K562 (cell line): ENCODE measurements around the gene SEC14L1. TPM values are rescaled to one million over a fixed set of nuclear protein-coding genes. Genes with fewer than 3 reads are reported as not detected.
"Not testable (repeated sequence)": the region's sequence is repeated elsewhere in the genome, so short reads cannot be mapped to it uniquely, and the experiment has no call there.

Source experiments
- ATAC-seq: fragments of 200-7000 bp; cut with Tn5 transposase; 3 replicates; pipeline ENCODE4 v1.9.1; 2020; ENCODE audit warnings: moderate library complexity
- BruUV-seq: library from RNA; stranded (reverse); fragments of 400-500 nt; replicated peaks from 2 replicates; lab custom pipeline; 2021; lab: Mats Ljungman, UMichigan
- CTCF ChIA-PET: fragments of 300-600 bp; formaldehyde crosslinking; extraction: SDS; loops from one replicate; lab custom pipeline; 2021; ENCODE audit warnings: low intra/inter-chr PET ratio; lab: Yijun Ruan, JAX
- POLR2A ChIA-PET: fragments of 300-600, 350-650 bp; sonication (Branson Sonifier 250); formaldehyde crosslinking; extraction: SDS; loops from one replicate; lab custom pipeline; 2021; ENCODE audit warnings: antibody characterized with exemption, inconsistent platforms; lab: Yijun Ruan, JAX
- DNase-seq, 4 experiments: peaks; one replicate each; pipeline versions ENCODE4 v3.0.0 to v3.0.0-alpha.2; 2011 to 2018; ENCODE audit warnings: low spot score in 3 of 4, mixed read lengths in 3 of 4; ENCODE audit errors: extremely low read depth in 1 of 4
- FAIRE-seq: peaks from 2 replicates; lab custom pipeline; 2011; peaks lifted over from hg19 to GRCh38; lab: Jason Lieb, UNC
- H2AFZ ChIP-seq: 2 replicates; pipeline ENCODE4 v1.6.0; 2011; ENCODE audit warnings: low read depth, low read length, control low read depth, inconsistent platforms
- H3K27ac ChIP-seq: fragments of 200-600 bp; 3 replicates; pipeline ENCODE4 v1.8.0; 2011; ENCODE audit warnings: low read depth, mild to moderate bottlenecking, control low read depth, inconsistent platforms, low read length, moderate library complexity, mixed read lengths; ENCODE audit errors: extremely low read depth
- H3K27me3 ChIP-seq, 2 experiments: fragments of 300-600 bp in 1 of 2; 2 replicates in 1 of 2; 3 replicates in 1 of 2; pipeline versions ENCODE4 v1.6.0 to v1.8.0; 2011; ENCODE audit warnings: inconsistent platforms in 2 of 2, low read length in 2 of 2, mild to moderate bottlenecking in 1 of 2, mixed read lengths in 1 of 2, moderate library complexity in 1 of 2; ENCODE audit not compliant: control insufficient read depth in 2 of 2, insufficient read depth in 2 of 2
- H3K36me3 ChIP-seq: fragments of 300-600 bp; 3 replicates; pipeline ENCODE4 v1.8.0; 2011; ENCODE audit warnings: mild to moderate bottlenecking, low read length, inconsistent platforms; ENCODE audit not compliant: control insufficient read depth, insufficient read depth
- H3K4me1 ChIP-seq, 2 experiments: fragments of 200-600 bp in 1 of 2; replicated peaks in 1 of 2; 2 replicates in 1 of 2; 3 replicates in 1 of 2; pipeline versions ENCODE4 v1.5.1 to v1.8.0; 2011; ENCODE audit warnings: inconsistent platforms in 2 of 2, low read length in 2 of 2, mild to moderate bottlenecking in 1 of 2, mixed read lengths in 1 of 2, moderate library complexity in 1 of 2; ENCODE audit not compliant: control insufficient read depth in 2 of 2, insufficient read depth in 2 of 2
- H3K4me2 ChIP-seq: 2 replicates; pipeline ENCODE4 v1.6.1; 2011; ENCODE audit warnings: low read length, control low read depth, inconsistent platforms, mixed read lengths; ENCODE audit not compliant: insufficient read depth
- H3K4me3 ChIP-seq: fragments of 200-600 bp; sonication (generic), shearing (Covaris generic); 2 replicates; pipeline ENCODE4 v1.5.1; 2016; ENCODE audit warnings: control low read depth, inconsistent platforms
- H3K79me2 ChIP-seq: fragments of 200-600 bp; 3 replicates; pipeline ENCODE4 v1.8.0; 2011; ENCODE audit warnings: low read length, inconsistent platforms; ENCODE audit not compliant: control insufficient read depth, insufficient read depth
- H3K9ac ChIP-seq, 2 experiments: 2 replicates each; pipeline versions ENCODE4 v1.6.0 to v1.6.1; 2011; ENCODE audit warnings: low read depth in 2 of 2, low read length in 2 of 2, control low read depth in 1 of 2, inconsistent platforms in 1 of 2, mild to moderate bottlenecking in 1 of 2, mixed read lengths in 1 of 2; ENCODE audit not compliant: insufficient read depth in 1 of 2
- H3K9me1 ChIP-seq: one replicate; pipeline ENCODE4 v1.6.0; 2011; ENCODE audit warnings: inconsistent platforms, mild to moderate bottlenecking, low read length, moderate library complexity; ENCODE audit not compliant: control insufficient read depth, insufficient read depth
- H3K9me3 ChIP-seq: replicated peaks from 2 replicates; pipeline ENCODE4 v1.5.1; 2011; ENCODE audit warnings: low read depth, low read length, inconsistent platforms; ENCODE audit not compliant: control insufficient read depth, insufficient read depth
- H4K20me1 ChIP-seq: replicated peaks from 2 replicates; pipeline ENCODE4 v1.6.1; 2011; ENCODE audit warnings: low read length, inconsistent platforms, mixed read lengths; ENCODE audit not compliant: control insufficient read depth, insufficient read depth
- ZBTB40 ChIP-seq, 2 experiments: fragments of 450-650 bp in 1 of 2; sonication (generic) in 1 of 2; formaldehyde crosslinking in 1 of 2; IDR thresholded peaks; 2 replicates each; pipeline versions ENCODE4 v1.7.1 to v1.9.0; 2016 to 2022; ENCODE audit warnings: inconsistent platforms in 1 of 2, mild to moderate bottlenecking in 1 of 2, missing genetic modification reagents in 1 of 2
- WGBS: fragments of 100-300 bp; shearing (Covaris generic); methylation state at CpG from one replicate; pipeline ENCODE4 v1.1.6; 2016; ENCODE audit warnings: low coverage, mixed read lengths; ENCODE audit not compliant: insufficient coverage; ENCODE audit errors: missing lambda C conversion rate; 5-methylcytosine and 5-hydroxymethylcytosine counted together
- in situ Hi-C: fragments of 300-500 bp; cut with MboI; formaldehyde crosslinking; loops from 4 replicates; pipeline ENCODE4 v1.15.0; 2018; ENCODE audit warnings: inconsistent platforms, mixed read lengths
- intact Hi-C: fragments of 100-400 bp; cut with micrococcal nuclease; formaldehyde crosslinking; loops from 2 replicates; pipeline ENCODE4 v1.14.2; 2022
- polyA plus RNA-seq, 8 experiments: library from polyadenylated mRNA; depleted of rRNA in 4 of 8; stranded (reverse) in 5 of 8; unstranded in 3 of 8; fragments of >200 nt; fragmentation: Nextera tagmentation in 2 of 8; fragmentation: Illumina TruSeq in 1 of 8; extraction: Ambion mirVana in 2 of 8; extraction: Trizol in 1 of 8; gene quantifications; 2 replicates each; pipeline versions ENCODE4 v1.2.1 to v1.2.3, GENCODE V29; 2011 to 2014; ENCODE audit warnings: inconsistent platforms in 1 of 8, missing spikeins in 1 of 8
- total RNA-seq, 7 experiments: library from RNA; depleted of rRNA in 6 of 7; stranded (reverse); fragments of >200 nt in 6 of 7; fragmentation: Illumina TruSeq in 2 of 7; extraction: Trizol in 2 of 7; gene quantifications; 2 replicates each; pipeline versions ENCODE4 v1.2.1 to v1.2.3, GENCODE V29; 2011 to 2021; ENCODE audit warnings: low replicate concordance in 1 of 7

Gene SEC14L1
- total and polyA plus RNA-seq, 9 of the 15 experiments (the other 6 are each of a cell fraction or from before 2014, with no cell fraction given), result 3.1 to 39.7 (median 15.2) TPM

- no peak for TF ChIP-seq ZBTB40 (IDR thresholded peaks at IDR 0.05)
- TF ChIP-seq ZBTB40 (CRISPR knock-in tag; IDR thresholded peaks at IDR 0.05), result no peak
Observed at GRCh38 chr17:77101521-77102410, 39.0 kb upstream of the SEC14L1 start (continued).

GRCh38 chr17:77102411-77103134, 38.2 kb upstream of the SEC14L1 start:
- intact Hi-C loops, H3K27ac ChIP-seq, BruUV-seq, in situ Hi-C loops, H2AFZ ChIP-seq, H3K4me2 ChIP-seq, CTCF ChIA-PET, H4K20me1 ChIP-seq, H3K4me3 ChIP-seq, H3K9ac ChIP-seq, H3K79me2 ChIP-seq, DNase-seq, FAIRE-seq, ATAC-seq, H3K27me3 ChIP-seq, H3K9me1 ChIP-seq, H3K9me3 ChIP-seq: not testable (repeated sequence)
- H3K36me3 ChIP-seq, result peaks cover 24% of the 10 kb centered on the region; the same call in 2 of the 3 replicates
- 83% methylated on average over 8 of the region's 8 CpGs for WGBS
- H3K4me1 ChIP-seq, result peaks cover 8 to 13% of the 10 kb centered on the region in 2 experiments; a peak in 4 of 5 replicates
- POLR2A ChIA-PET, result interaction anchor here (0.5 to 1.7 kb wide), 6 partner anchors 9 to 325 kb away, joined by 3 to 5 read pairs (median 4); no protein-coding TSS in a partner anchor
